ENCODE measurements around the gene ADGRV1.
A peak's percentile ranks its signal among the peaks of the same experiment; 100 is the strongest.
"Not testable (repeated sequence)": the region's sequence is repeated elsewhere in the genome, so short reads cannot be mapped to it uniquely, and the experiment has no call there.

The ADGRV1 gene

GRCh38 chr5:90957906-90958305, 399.3 kb downstream of the ADGRV1 start:
- Mint-ChIP-seq H3K4me3 (no peak overlapping the region), H3K27ac (no peak overlapping the region), H3K4me1 (ENCODE audit: low read depth) (peaks cover 4% of the 10 kb centered on the region), H3K36me3 (no peaks in the 10 kb centered on the region), H3K9me3 (ENCODE audit: low read depth) (no peaks in the 10 kb centered on the region), H3K27me3 (peaks cover 5% of the 10 kb centered on the region)

GRCh38 chr5:90959262-90959661, 400.7 kb downstream of the ADGRV1 start:
- Mint-ChIP-seq H3K27ac (no peak overlapping the region), H3K36me3 (no peaks in the 10 kb centered on the region), H3K9me3 (ENCODE audit: low read depth) (no peaks in the 10 kb centered on the region), H3K4me3 (no peak overlapping the region), H3K27me3 (peaks cover 7% of the 10 kb centered on the region), H3K4me1 (ENCODE audit: low read depth) (peaks cover 4% of the 10 kb centered on the region)

GRCh38 chr5:90962481-90962880, 403.9 kb downstream of the ADGRV1 start:
- H3K36me3 Mint-ChIP-seq: no peaks in the 10 kb centered on the region
- H3K27ac Mint-ChIP-seq: no peak overlapping the region
- H3K4me1 Mint-ChIP-seq (ENCODE audit: low read depth): peaks cover 10% of the 10 kb centered on the region
- H3K27me3 Mint-ChIP-seq: peaks cover 20% of the 10 kb centered on the region
- H3K4me3 Mint-ChIP-seq: no peak overlapping the region
- no peaks in the 10 kb centered on the region for H3K9me3 Mint-ChIP-seq (ENCODE audit: low read depth)

GRCh38 chr5:90965110-90965685, 406.6 kb downstream of the ADGRV1 start:
- Mint-ChIP-seq H3K9me3 (ENCODE audit: low read depth) (no peaks in the 10 kb centered on the region), H3K4me1 (ENCODE audit: low read depth) (peaks cover 10% of the 10 kb centered on the region), H3K4me3 (no peak overlapping the region), H3K27me3 (peaks cover 18% of the 10 kb centered on the region), H3K27ac (peak overlapping the region; percentile 0), H3K36me3 (no peaks in the 10 kb centered on the region)

GRCh38 chr5:90967443-90967842, 408.8 kb downstream of the ADGRV1 start:
- Mint-ChIP-seq H3K36me3 (no peaks in the 10 kb centered on the region), H3K9me3 (ENCODE audit: low read depth) (no peaks in the 10 kb centered on the region), H3K27me3 (peaks cover 18% of the 10 kb centered on the region), H3K4me3 (no peak overlapping the region), H3K27ac (no peak overlapping the region), H3K4me1 (ENCODE audit: low read depth) (peaks cover 10% of the 10 kb centered on the region)

GRCh38 chr5:90967851-90968250, 409.3 kb downstream of the ADGRV1 start:
- Mint-ChIP-seq H3K27me3 (peaks cover 18% of the 10 kb centered on the region), H3K4me1 (ENCODE audit: low read depth) (peaks cover 10% of the 10 kb centered on the region), H3K4me3 (no peak overlapping the region), H3K27ac (no peak overlapping the region), H3K9me3 (ENCODE audit: low read depth) (no peaks in the 10 kb centered on the region), H3K36me3 (no peaks in the 10 kb centered on the region)

- H3K4me3 Mint-ChIP-seq: no peak overlapping the region
- H3K36me3 Mint-ChIP-seq: no peaks in the 10 kb centered on the region
- H3K27me3 Mint-ChIP-seq: peaks cover 18% of the 10 kb centered on the region
- H3K27ac Mint-ChIP-seq: no peak overlapping the region
- H3K4me1 Mint-ChIP-seq (ENCODE audit: low read depth): peaks cover 10% of the 10 kb centered on the region
- no peaks in the 10 kb centered on the region for H3K9me3 Mint-ChIP-seq (ENCODE audit: low read depth)
These were observed 409.7 kb downstream of the ADGRV1 start for GRCh38 chr5:90968319-90968718.

GRCh38 chr5:90969945-90970344, 411.3 kb downstream of the ADGRV1 start:
- H3K27me3 Mint-ChIP-seq: peaks cover 13% of the 10 kb centered on the region
- not testable (repeated sequence) for H3K9me3 Mint-ChIP-seq (ENCODE audit: low read depth); H3K27ac Mint-ChIP-seq; H3K4me3 Mint-ChIP-seq; H3K36me3 Mint-ChIP-seq; H3K4me1 Mint-ChIP-seq (ENCODE audit: low read depth)

- Mint-ChIP-seq H3K4me3 (no peak overlapping the region), H3K27ac (no peak overlapping the region), H3K9me3 (ENCODE audit: low read depth) (no peaks in the 10 kb centered on the region), H3K4me1 (ENCODE audit: low read depth) (no peaks in the 10 kb centered on the region), H3K27me3 (no peaks in the 10 kb centered on the region), H3K36me3 (no peaks in the 10 kb centered on the region)
These were observed 422.6 kb downstream of the ADGRV1 start for GRCh38 chr5:90981177-90981576.

- Mint-ChIP-seq H3K4me3 (no peak overlapping the region), H3K36me3 (no peaks in the 10 kb centered on the region), H3K27me3 (no peaks in the 10 kb centered on the region), H3K4me1 (ENCODE audit: low read depth) (no peaks in the 10 kb centered on the region), H3K27ac (no peak overlapping the region), H3K9me3 (ENCODE audit: low read depth) (no peaks in the 10 kb centered on the region)
These were observed 423.2 kb downstream of the ADGRV1 start for GRCh38 chr5:90981821-90982220.

GRCh38 chr5:90982576-90982975, 424.0 kb downstream of the ADGRV1 start:
- H3K27me3 Mint-ChIP-seq: no peaks in the 10 kb centered on the region
- no peaks in the 10 kb centered on the region for H3K36me3 Mint-ChIP-seq
- no peaks in the 10 kb centered on the region for H3K9me3 Mint-ChIP-seq (ENCODE audit: low read depth)
- H3K27ac Mint-ChIP-seq: no peak overlapping the region
- H3K4me1 Mint-ChIP-seq (ENCODE audit: low read depth): no peaks in the 10 kb centered on the region
- no peak overlapping the region for H3K4me3 Mint-ChIP-seq

GRCh38 chr5:90983148-90983547, 424.6 kb downstream of the ADGRV1 start:
- H3K36me3 Mint-ChIP-seq: no peaks in the 10 kb centered on the region
- no peaks in the 10 kb centered on the region for H3K4me1 Mint-ChIP-seq (ENCODE audit: low read depth)
- no peak overlapping the region for H3K27ac Mint-ChIP-seq
- H3K27me3 Mint-ChIP-seq: no peaks in the 10 kb centered on the region
- no peaks in the 10 kb centered on the region for H3K9me3 Mint-ChIP-seq (ENCODE audit: low read depth)
- H3K4me3 Mint-ChIP-seq: no peak overlapping the region

GRCh38 chr5:90983711-90984124, 425.1 kb downstream of the ADGRV1 start:
- Mint-ChIP-seq H3K27ac (no peak overlapping the region), H3K36me3 (no peaks in the 10 kb centered on the region), H3K27me3 (no peaks in the 10 kb centered on the region), H3K4me1 (ENCODE audit: low read depth) (no peaks in the 10 kb centered on the region), H3K9me3 (ENCODE audit: low read depth) (no peaks in the 10 kb centered on the region), H3K4me3 (no peak overlapping the region)

GRCh38 chr5:90985341-90985740, 426.7 kb downstream of the ADGRV1 start:
- Mint-ChIP-seq H3K9me3 (ENCODE audit: low read depth) (peaks cover 5% of the 10 kb centered on the region), H3K4me1 (ENCODE audit: low read depth) (no peaks in the 10 kb centered on the region)

GRCh38 chr5:90987726-90988125, 429.1 kb downstream of the ADGRV1 start:
- no peaks in the 10 kb centered on the region for H3K4me1 Mint-ChIP-seq (ENCODE audit: low read depth)
- no peak overlapping the region for H3K4me3 Mint-ChIP-seq
- no peaks in the 10 kb centered on the region for H3K27me3 Mint-ChIP-seq
- no peaks in the 10 kb centered on the region for H3K36me3 Mint-ChIP-seq
- H3K27ac Mint-ChIP-seq: no peak overlapping the region
- peaks cover 5% of the 10 kb centered on the region for H3K9me3 Mint-ChIP-seq (ENCODE audit: low read depth)

More at GRCh38 chr5:90985341-90985740, 426.7 kb downstream of the ADGRV1 start:
- Mint-ChIP-seq H3K36me3 (no peaks in the 10 kb centered on the region), H3K27ac (no peak overlapping the region), H3K4me3 (no peak overlapping the region), H3K27me3 (no peaks in the 10 kb centered on the region)

- Mint-ChIP-seq H3K36me3 (no peaks in the 10 kb centered on the region), H3K27me3 (peaks cover 3% of the 10 kb centered on the region), H3K9me3 (ENCODE audit: low read depth) (peaks cover 17% of the 10 kb centered on the region), H3K27ac (no peak overlapping the region), H3K4me1 (ENCODE audit: low read depth) (no peaks in the 10 kb centered on the region), H3K4me3 (no peak overlapping the region)
These were observed 432.6 kb downstream of the ADGRV1 start for GRCh38 chr5:90991201-90991600.
